Left ventricle myocardium inferior (tissue), 1 donor: Measurements from ENCODE around the gene TPK1. TPM values are rescaled to one million over a fixed set of nuclear protein-coding genes. Genes with fewer than 3 reads are reported as not detected.

Source experiments
- DNase-seq: peaks from one replicate; pipeline ENCODE4 v3.0.0-alpha.2; 2020
- H3K27ac ChIP-seq: fragments of 200-600 bp; replicated peaks from 2 replicates; pipeline ENCODE4 v1.8.0; 2021
- H3K27me3 ChIP-seq: fragments of 200-600 bp; 2 replicates; pipeline ENCODE4 v1.8.0; 2021; ENCODE audit warnings: low read depth
- H3K36me3 ChIP-seq: fragments of 200-600 bp; 2 replicates; pipeline ENCODE4 v1.8.0; 2021
- H3K4me1 ChIP-seq: fragments of 200-600 bp; 2 replicates; pipeline ENCODE4 v1.8.0; 2021
- H3K4me3 ChIP-seq: fragments of 200-600 bp; 2 replicates; pipeline ENCODE4 v1.8.0; 2021; ENCODE audit warnings: mild to moderate bottlenecking, moderate library complexity
- H3K9me3 ChIP-seq: fragments of 200-600 bp; replicated peaks from 2 replicates; pipeline ENCODE4 v1.8.0; 2021
- CTCF ChIP-seq: fragments of 200-600 bp; IDR thresholded peaks from 2 replicates; pipeline ENCODE4 v1.8.0; 2021; ENCODE audit warnings: antibody characterized with exemption, mild to moderate bottlenecking, borderline replicate concordance
- intact Hi-C: fragments of 100-400 bp; cut with micrococcal nuclease; formaldehyde crosslinking; loops from one replicate; pipeline ENCODE4 v1.11.0; 2022
- total RNA-seq: library from RNA; stranded (reverse); fragmentation: NEBNext Ultra II Directional; extraction: Animal tissue kit (Norgen Biotek cat#: 25700); gene quantifications from one replicate; pipeline ENCODE4 v1.2.1, GENCODE V29; 2021
- donor health status: DM: no; HTN: yes; CAD: no; lungs with severe emphysema.

The TPK1 gene
- total RNA-seq, 1 donor from 2014 or later = 3.5 TPM

DNA sequence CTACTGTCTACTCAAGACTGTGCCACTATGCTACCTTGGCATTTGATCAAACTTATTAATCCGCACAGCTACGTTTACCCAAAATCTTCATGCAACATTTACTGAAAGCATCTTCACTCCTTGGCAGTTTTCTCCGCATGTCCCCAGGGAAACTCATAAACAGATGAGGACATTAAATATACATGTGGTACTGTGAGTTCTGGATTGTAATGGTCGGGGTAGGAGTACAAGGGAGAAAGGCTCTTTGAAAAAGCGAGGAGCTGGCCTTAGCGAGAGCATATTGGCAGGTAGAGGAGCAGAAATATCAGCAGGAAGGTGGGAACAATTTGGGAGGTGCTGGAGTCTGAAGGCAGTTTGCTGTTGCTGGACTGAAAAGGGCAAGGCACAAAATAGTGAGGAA, 325.2 kb downstream of the TPK1 start:
- DNase-seq = no peak
- H3K27me3 ChIP-seq = no peaks in the 10 kb centered on the region
- no peak overlapping the region for H3K4me3 ChIP-seq
- H3K4me1 ChIP-seq = peaks cover 5% of the 10 kb centered on the region
- H3K9me3 ChIP-seq = peaks cover 12% of the 10 kb centered on the region
- no peak overlapping the region for H3K27ac ChIP-seq
- H3K36me3 ChIP-seq = no peaks in the 10 kb centered on the region
- no peak for TF ChIP-seq CTCF
- intact Hi-C loops = no loop called here

GRCh38 chr7:144508702-144509101, 327.2 kb downstream of the TPK1 start:
- Histone ChIP-seq H3K9me3 (peaks cover 20% of the 10 kb centered on the region), H3K27ac (no peak overlapping the region), H3K4me3 (no peak overlapping the region), H3K4me1 (peaks cover 5% of the 10 kb centered on the region), H3K36me3 (no peaks in the 10 kb centered on the region), H3K27me3 (no peaks in the 10 kb centered on the region)
- intact Hi-C loops = no loop called here
- no peak for DNase-seq
- no peak for TF ChIP-seq CTCF

DNA sequence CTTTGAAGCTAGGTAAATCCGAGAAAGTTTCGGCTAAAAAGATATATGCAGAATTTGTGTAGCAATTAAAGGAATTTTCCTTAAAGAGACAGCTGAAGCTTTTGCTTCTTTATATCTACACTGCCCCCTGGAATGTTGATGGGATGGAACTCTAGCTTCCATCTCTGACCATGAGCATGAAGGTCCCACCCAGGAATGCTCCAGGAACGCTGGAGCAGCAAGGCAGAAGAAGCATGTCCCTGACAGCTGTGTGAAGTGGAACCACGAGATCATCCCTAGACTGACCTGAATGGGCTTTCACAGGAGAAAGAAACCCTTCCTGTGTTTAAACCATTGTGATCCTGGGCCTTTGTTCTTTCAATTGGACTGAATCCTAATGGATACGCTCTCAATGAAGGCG, 332.6 kb downstream of the TPK1 start:
- H3K27ac ChIP-seq = no peak overlapping the region
- H3K4me3 ChIP-seq = no peak overlapping the region
- no peaks in the 10 kb centered on the region for H3K27me3 ChIP-seq
- intact Hi-C loops = no loop called here
- H3K9me3 ChIP-seq = peaks cover 20% of the 10 kb centered on the region
- H3K4me1 ChIP-seq = peaks cover 9% of the 10 kb centered on the region
- no peaks in the 10 kb centered on the region for H3K36me3 ChIP-seq
- no peak for DNase-seq
- TF ChIP-seq CTCF = no peak

GRCh38 chr7:144500225-144500624, 335.6 kb downstream of the TPK1 start:
- no peaks in the 10 kb centered on the region for H3K27me3 ChIP-seq
- H3K36me3 ChIP-seq = no peaks in the 10 kb centered on the region
- no peak for TF ChIP-seq CTCF
- H3K4me3 ChIP-seq = no peak overlapping the region
- H3K27ac ChIP-seq = no peak overlapping the region
- no peak for DNase-seq
- intact Hi-C loops = no loop called here
- peaks cover 4% of the 10 kb centered on the region for H3K9me3 ChIP-seq
- H3K4me1 ChIP-seq = peaks cover 9% of the 10 kb centered on the region

DNA sequence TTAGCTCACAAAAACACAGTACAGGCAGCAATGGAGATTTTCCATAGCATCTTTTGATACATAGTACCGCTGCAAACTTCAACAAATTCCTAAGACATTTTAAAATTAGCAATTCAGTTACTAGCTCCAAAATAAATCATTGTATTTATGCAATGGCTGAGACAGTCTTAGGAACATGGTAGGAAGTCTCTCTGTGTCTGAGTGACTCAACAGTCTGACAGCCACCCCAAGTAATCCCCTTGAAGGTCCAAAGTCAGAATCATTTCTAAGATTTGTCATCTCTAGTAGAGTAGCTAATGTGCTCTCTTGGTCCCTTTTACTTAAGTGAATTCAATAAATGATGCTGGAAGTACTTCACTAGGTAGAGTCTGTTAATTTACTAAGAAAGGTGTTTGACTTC, 338.6 kb downstream of the TPK1 start:
- Histone ChIP-seq H3K4me3 (no peak overlapping the region), H3K9me3 (peaks cover 10% of the 10 kb centered on the region), H3K27ac (no peak overlapping the region), H3K4me1 (peaks cover 9% of the 10 kb centered on the region), H3K36me3 (no peaks in the 10 kb centered on the region), H3K27me3 (no peaks in the 10 kb centered on the region)
- TF ChIP-seq CTCF = no peak
- intact Hi-C loops = no loop called here
- DNase-seq = no peak

DNA sequence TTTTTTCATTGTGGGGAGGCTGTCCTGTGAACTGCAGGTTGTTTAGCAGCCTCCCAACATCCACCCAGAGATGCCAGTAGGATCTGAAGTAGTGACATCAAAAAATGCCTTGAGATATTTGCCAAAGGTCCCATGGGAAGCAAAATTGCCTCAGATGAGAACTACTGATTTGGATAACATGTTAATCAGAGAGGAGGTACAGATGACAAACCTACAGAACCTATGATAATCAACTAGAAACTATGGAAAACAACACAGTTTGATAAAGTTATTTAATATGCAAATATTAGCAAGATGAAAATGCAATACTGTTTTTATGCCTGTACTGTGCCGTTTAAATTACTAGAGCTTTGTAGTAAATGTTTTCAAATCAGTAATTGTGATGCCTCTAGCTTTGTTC, 341.5 kb downstream of the TPK1 start:
- no peaks in the 10 kb centered on the region for H3K27me3 ChIP-seq
- no peak overlapping the region for H3K27ac ChIP-seq
- intact Hi-C loops = no loop called here
- no peak for DNase-seq
- H3K4me1 ChIP-seq = no peaks in the 10 kb centered on the region
- H3K4me3 ChIP-seq = no peak overlapping the region
- no peaks in the 10 kb centered on the region for H3K36me3 ChIP-seq
- no peak for TF ChIP-seq CTCF
- peaks cover 10% of the 10 kb centered on the region for H3K9me3 ChIP-seq
